GM12878 (cell line): ENCODE results near the gene ZNF467.

Experiments
- BCL3 ChIP-seq: IDR thresholded peaks from 2 replicates; pipeline ENCODE4 v1.6.1; 2011; ENCODE audit warnings: borderline replicate concordance, low read depth, mild to moderate bottlenecking, moderate library complexity, low read length; ENCODE audit not compliant: insufficient read depth, poor library complexity, severe bottlenecking
- CTCF ChIP-seq, 3 experiments: IDR thresholded peaks in 2 of 3; conservative IDR thresholded peaks in 1 of 3; 2 replicates each; pipeline ENCODE4 v1.5.1; 2011; ENCODE audit warnings: low read depth in 3 of 3, low read length in 3 of 3, mild to moderate bottlenecking in 3 of 3, control low read depth in 2 of 3, moderate library complexity in 2 of 3, inconsistent platforms in 1 of 3, mixed read lengths in 1 of 3; ENCODE audit not compliant: control insufficient read depth in 2 of 3, insufficient read depth in 1 of 3; ENCODE audit errors: extremely low read depth in 1 of 3
- EP300 ChIP-seq, 2 experiments: fragments of 150-350 bp in 1 of 2; IDR thresholded peaks; 2 replicates each; pipeline ENCODE4 v1.6.1; 2011 to 2012; ENCODE audit warnings: low read depth in 2 of 2, low read length in 2 of 2, borderline replicate concordance in 1 of 2, improper control_type of control experiment in 1 of 2, inconsistent platforms in 1 of 2; ENCODE audit not compliant: control insufficient read depth in 1 of 2
- EZH2 ChIP-seq: IDR thresholded peaks from 2 replicates; pipeline ENCODE4 v1.6.1; 2012; ENCODE audit warnings: low read depth, mild to moderate bottlenecking, control low read depth, inconsistent platforms, low read length, borderline replicate concordance; ENCODE audit not compliant: control insufficient read depth
- FOXK2 ChIP-seq: fragments of 450-650 bp; IDR thresholded peaks from 2 replicates; pipeline ENCODE4 v1.6.1; 2017; ENCODE audit warnings: mild to moderate bottlenecking, moderate library complexity
- KDM1A ChIP-seq: fragments of 200-600 bp; sonication (generic); IDR thresholded peaks from 2 replicates; pipeline ENCODE4 v1.6.1; 2016; ENCODE audit warnings: borderline replicate concordance
- MYB ChIP-seq: fragments of 150-350 bp; IDR thresholded peaks from 2 replicates; pipeline ENCODE4 v1.6.1; 2014; ENCODE audit warnings: mild to moderate bottlenecking, low read depth, low read length, borderline replicate concordance
- NR2F1 ChIP-seq: fragments of 450-650 bp; conservative IDR thresholded peaks from 2 replicates; pipeline ENCODE4 v1.6.1; 2017; ENCODE audit warnings: mild to moderate bottlenecking
- PBX3 ChIP-seq: IDR thresholded peaks from 2 replicates; pipeline ENCODE4 v1.6.1; 2011; ENCODE audit warnings: mild to moderate bottlenecking, low read depth, low read length, moderate library complexity; ENCODE audit not compliant: insufficient replicate concordance
- POLR2A ChIP-seq: IDR thresholded peaks from 2 replicates; pipeline ENCODE4 v1.6.1; 2011; ENCODE audit warnings: low read depth, mild to moderate bottlenecking, low read length
- SIX5 ChIP-seq: IDR thresholded peaks from 2 replicates; pipeline ENCODE4 v1.6.1; 2011; ENCODE audit warnings: mild to moderate bottlenecking, low read depth, low read length, moderate library complexity; ENCODE audit not compliant: severe bottlenecking
- SREBF2 ChIP-seq: IDR thresholded peaks from 2 replicates; pipeline ENCODE4 v1.6.1; 2012; ENCODE audit warnings: mild to moderate bottlenecking, low read length
- SRF ChIP-seq, 2 experiments: IDR thresholded peaks; 2 replicates each; pipeline ENCODE4 v1.6.1; 2011; ENCODE audit warnings: low read depth in 2 of 2, low read length in 2 of 2, mild to moderate bottlenecking in 1 of 2, moderate library complexity in 1 of 2

GRCh38 chr7:149819141-149819960 is 46.0 kb upstream of the ZNF467 start:
- TF ChIP-seq SREBF2 (no peak), EZH2 (no peak), NR2F1 (no peak), CTCF (IDR thresholded peaks at IDR 0.05 in 2 of 3, conservative IDR thresholded peaks at IDR 0.05 in 1 of 3; ENCODE audit: control insufficient read depth in 2 of 3, extremely low read depth in 1 of 3, insufficient read depth in 1 of 3, low read depth in 3 of 3, low read length in 3 of 3) (no peak), EP300 (IDR thresholded peaks at IDR 0.05; ENCODE audit: borderline replicate concordance in 1 of 2, control insufficient read depth in 1 of 2, low read depth in 2 of 2, low read length in 2 of 2) (no peak), FOXK2 (no peak), BCL3 (no peak), SRF (IDR thresholded peaks at IDR 0.05; ENCODE audit: low read depth in 2 of 2, low read length in 2 of 2) (no peak), POLR2A (no peak), PBX3 (no peak), SIX5 (no peak), KDM1A (no peak), MYB (no peak)
